ENCODE results near the gene TEPSIN. TPM values are rescaled to one million over a fixed set of nuclear protein-coding genes. Genes with fewer than 3 reads are reported as not detected.
A peak's percentile ranks its signal among the peaks of the same experiment; 100 is the strongest.

The TEPSIN gene
- total and polyA plus RNA-seq, 2 of the 8 experiments (the other 6 are each of a cell fraction or from before 2014, with no cell fraction given), result 22.9 to 28.0 TPM

GRCh38 chr17:81187586-81188490, 51.0 kb downstream of the TEPSIN start:
- H2AK5ac ChIP-seq (ENCODE audit: low read depth, low read length), result no peak overlapping the region
- no peak overlapping the region for H3K27ac ChIP-seq (ENCODE audit: low read depth, low read length)
- no peak overlapping the region for H2BK5ac ChIP-seq (ENCODE audit: low read depth, low read length)
- H3K4me2 ChIP-seq (ENCODE audit: insufficient read depth in 1 of 2, low read depth in 2 of 2, low read length in 2 of 2), result no peak overlapping the region
- H3K56ac ChIP-seq (replicated peaks; ENCODE audit: insufficient read length, low read depth, low read length), result no peak overlapping the region
- H3K14ac ChIP-seq (ENCODE audit: insufficient read length), result no peak overlapping the region
- no peak overlapping the region for H2BK20ac ChIP-seq (ENCODE audit: low read length)
- no peak overlapping the region for H3K18ac ChIP-seq (ENCODE audit: extremely low read depth, low read length)
- H3K79me1 ChIP-seq (ENCODE audit: low read depth, low read length), result no peaks in the 10 kb centered on the region
- CTCF ChIA-PET (ENCODE audit: partially characterized antibody), result interaction anchor here (0.7 to 3.2 kb wide), 9 partner anchors 10 to 59 kb away, joined by 3 to 23 read pairs (median 4); no protein-coding TSS in a partner anchor
- POLR2A ChIA-PET (ENCODE audit: partially characterized antibody), result interaction anchor here (1.0 kb wide), 1 partner anchor 183 kb away, joined by 4 read pairs; no protein-coding TSS in a partner anchor
- peaks cover 0 to 5% (median under 1%) of the 10 kb centered on the region in 4 experiments; a peak in 2 of 7 replicates for H3K4me1 ChIP-seq (replicated peaks in 1 of 4; ENCODE audit: control insufficient read depth in 3 of 4, insufficient read depth in 4 of 4, low read length in 3 of 4)
- H3K23me2 ChIP-seq (ENCODE audit: low read depth, low read length), result no peaks in the 10 kb centered on the region
- H3K4ac ChIP-seq (replicated peaks; ENCODE audit: insufficient read length, low read depth, low read length), result no peak overlapping the region
- peaks cover 0 to 7% (median 0%) of the 10 kb centered on the region in 4 experiments; a peak in 3 of 8 replicates for H3K36me3 ChIP-seq (ENCODE audit: control insufficient read depth in 2 of 4, insufficient read depth in 4 of 4, low read length in 3 of 4)
- no peak overlapping the region for H3K4me3 ChIP-seq (ENCODE audit: extremely low read depth in 1 of 4, insufficient read depth in 2 of 4, low read depth in 3 of 4, low read length in 4 of 4)
- no peak overlapping the region for H2BK15ac ChIP-seq (ENCODE audit: low read length)
- 91% methylated on average over 23 of the region's 26 CpGs; no CpG with 5 or more reads in 1 of the 2 experiments for WGBS, 2 experiments (ENCODE audit: extremely low coverage in 1 of 2, insufficient coverage in 1 of 2, insufficient read length in 1 of 2, insufficient replicate concordance in 2 of 2, low coverage in 1 of 2, low lambda C conversion rate in 2 of 2, missing lambda C conversion rate in 1 of 2)
- no peak overlapping the region for H4K5ac ChIP-seq (ENCODE audit: insufficient read length, low read depth, low read length)
- H4K8ac ChIP-seq (ENCODE audit: extremely low read depth, insufficient read depth, low read length), result peak overlapping the region; percentile 79
- no peak for FAIRE-seq
- peaks cover 0 to 5% of the 10 kb centered on the region in 2 experiments for H4K20me1 ChIP-seq (replicated peaks in 1 of 2; ENCODE audit: control insufficient read depth in 1 of 2, insufficient read depth in 2 of 2, low read length in 2 of 2)
- H4K91ac ChIP-seq (replicated peaks; ENCODE audit: insufficient read length, low read length), result no peak overlapping the region
- H2AFZ ChIP-seq (ENCODE audit: low read length), result no peak overlapping the region
- no peaks in the 10 kb centered on the region for H3K27me3 ChIP-seq (replicated peaks in 1 of 4; ENCODE audit: control insufficient read depth in 3 of 4, extremely low read depth in 1 of 4, insufficient read depth in 3 of 4, low read length in 3 of 4)
- H2BK120ac ChIP-seq (replicated peaks; ENCODE audit: low read depth, low read length), result no peak overlapping the region
- DNase-seq (ENCODE audit: low read depth in 1 of 2, low spot score in 2 of 2), result no peak
- no peaks in the 10 kb centered on the region; a peak in 1 of 4 replicates for H3K9me3 ChIP-seq (ENCODE audit: insufficient read depth in 2 of 2, low read depth in 1 of 2, low read length in 1 of 2)
- no peak overlapping the region; a peak in 1 of 7 replicates for H3K9ac ChIP-seq (replicated peaks in 1 of 4; ENCODE audit: extremely low read depth in 1 of 4, low read depth in 3 of 4, low read length in 3 of 4)
- no peaks in the 10 kb centered on the region for H3K79me2 ChIP-seq (ENCODE audit: control insufficient read depth in 1 of 2, insufficient read depth in 2 of 2, low read length in 2 of 2)
- no peak overlapping the region for H3K23ac ChIP-seq (ENCODE audit: insufficient read length)
- H2BK12ac ChIP-seq (ENCODE audit: low read depth, low read length), result no peak overlapping the region
- TF ChIP-seq FOSL1 (IDR thresholded peaks at IDR 0.05; ENCODE audit: insufficient read depth, low read depth, low read length), result no peak
- no peak for TF ChIP-seq EGR1 (IDR thresholded peaks at IDR 0.05; ENCODE audit: borderline replicate concordance, low read depth, low read length)
- TF ChIP-seq NRF1 (IDR thresholded peaks at IDR 0.05; ENCODE audit: low read depth, low read length), result no peak
- TF ChIP-seq RAD21 (IDR thresholded peaks at IDR 0.05 in 1 of 2, conservative IDR thresholded peaks at IDR 0.05 in 1 of 2; ENCODE audit: low read depth in 2 of 2, low read length in 2 of 2), result no peak
- no peak for TF ChIP-seq SIRT6 (IDR thresholded peaks at IDR 0.05; ENCODE audit: low read length)
- no peak for TF ChIP-seq SIN3A (conservative IDR thresholded peaks at IDR 0.05 in 1 of 2, IDR thresholded peaks at IDR 0.05 in 1 of 2; ENCODE audit: low read depth in 1 of 2, low read length in 2 of 2)
- no peak for TF ChIP-seq SP1 (IDR thresholded peaks at IDR 0.05; ENCODE audit: low read depth, low read length)
- TF ChIP-seq ATF3 (IDR thresholded peaks at IDR 0.05; ENCODE audit: insufficient read depth, low read depth, low read length), result no peak
- TF ChIP-seq CHD1 (IDR thresholded peaks at IDR 0.05; ENCODE audit: low read depth, low read length), result no peak

Data from H1 (cell line).